Endodermal cell (in vitro differentiated cells): ENCODE measurements around the gene TMEM237. TPM values are rescaled to one million over a fixed set of nuclear protein-coding genes. Genes with fewer than 3 reads are reported as not detected.

Experiments used
- DNase-seq: peaks from one replicate; pipeline ENCODE4 v3.0.0-alpha.2; 2017
- H3K27ac ChIP-seq: 2 replicates; pipeline ENCODE4 v1.5.1; 2013; ENCODE audit warnings: mild to moderate bottlenecking, low read depth, low read length, moderate library complexity
- H3K27me3 ChIP-seq: 2 replicates; pipeline ENCODE4 v1.6.1; 2013; ENCODE audit warnings: mild to moderate bottlenecking, low read length, moderate library complexity; ENCODE audit not compliant: insufficient read depth, control insufficient read depth, poor library complexity, severe bottlenecking
- H3K36me3 ChIP-seq: 2 replicates; pipeline ENCODE4 v1.7.0; 2013; ENCODE audit warnings: mild to moderate bottlenecking, low read length, moderate library complexity; ENCODE audit not compliant: control insufficient read depth, insufficient read depth
- H3K4me1 ChIP-seq: one replicate; pipeline ENCODE4 v1.7.0; 2013; ENCODE audit warnings: low read length; ENCODE audit not compliant: control insufficient read depth, insufficient read depth
- H3K4me3 ChIP-seq: 2 replicates; pipeline ENCODE4 v1.5.1; 2013; ENCODE audit warnings: mild to moderate bottlenecking, low read length, moderate library complexity
- H3K9ac ChIP-seq: 2 replicates; pipeline ENCODE4 v1.6.1; 2013; ENCODE audit warnings: mild to moderate bottlenecking, low read length, moderate library complexity; ENCODE audit not compliant: poor library complexity, severe bottlenecking; ENCODE audit errors: extremely low read depth
- H3K9me3 ChIP-seq: 2 replicates; pipeline ENCODE4 v1.6.1; 2013; ENCODE audit warnings: mild to moderate bottlenecking, low read length, moderate library complexity; ENCODE audit not compliant: control insufficient read depth
- H3K27ac Mint-ChIP-seq: 2 replicates; pipeline ENCODE4 v1.8.0; 2020; ENCODE audit warnings: mixed read lengths
- H3K27me3 Mint-ChIP-seq: 2 replicates; pipeline ENCODE4 v1.8.0; 2021; ENCODE audit warnings: mild to moderate bottlenecking, mixed read lengths; ENCODE audit not compliant: insufficient read depth
- H3K36me3 Mint-ChIP-seq: 2 replicates; pipeline ENCODE4 v1.8.0; 2020; ENCODE audit warnings: low read depth, mixed read lengths
- H3K4me1 Mint-ChIP-seq: 2 replicates; pipeline ENCODE4 v1.8.0; 2020; ENCODE audit warnings: mixed read lengths
- H3K4me3 Mint-ChIP-seq: 2 replicates; pipeline ENCODE4 v1.8.0; 2020; ENCODE audit warnings: mild to moderate bottlenecking, moderate library complexity, mixed read lengths
- H3K9me3 Mint-ChIP-seq: 2 replicates; pipeline ENCODE4 v1.8.0; 2020; ENCODE audit warnings: mild to moderate bottlenecking, mixed read lengths
- CTCF ChIP-seq: fragments of 200-600 bp; sonication (generic); conservative IDR thresholded peaks from 2 replicates; pipeline ENCODE4 v1.5.0; 2021; ENCODE audit warnings: antibody characterized with exemption, mild to moderate bottlenecking
- WGBS, 2 experiments: methylation state at CpG; one replicate each; pipeline versions ENCODE4 v1.1.5 to v1.1.7; 2013; ENCODE audit warnings: missing lambda C conversion rate in 2 of 2, mixed read lengths in 1 of 2; ENCODE audit not compliant: insufficient coverage in 1 of 2, insufficient read length in 1 of 2; 5-methylcytosine and 5-hydroxymethylcytosine counted together
- total RNA-seq, 2 donors: library from RNA; stranded (reverse); fragmentation: NEBNext Ultra II Directional in 1 of 2; extraction: Animal tissue kit (Norgen Biotek cat#: 25700) in 1 of 2; gene quantifications; 2 replicates in 1 of 2; 3 replicates in 1 of 2; pipeline ENCODE4 v1.2.1, GENCODE V29; 2021

The TMEM237 gene
- total RNA-seq, 2 donors from 2014 or later: 40.3 to 49.3 TPM

GRCh38 chr2:201628545-201628944 lies 14.8 kb downstream of the TMEM237 start:
- DNase-seq: no peak
- Histone ChIP-seq H3K9me3 (no peaks in the 10 kb centered on the region), H3K4me1 (no peaks in the 10 kb centered on the region), H3K27me3 (no peaks in the 10 kb centered on the region), H3K27ac (no peak overlapping the region), H3K4me3 (no peak overlapping the region), H3K9ac (no peak overlapping the region), H3K36me3 (peaks cover 83% of the 10 kb centered on the region)
- H3K27ac Mint-ChIP-seq: no peak overlapping the region
- WGBS, 2 experiments: 89 to 95% methylated on average over 1 to 2 of the region's 2 CpGs
- H3K9me3 Mint-ChIP-seq: no peaks in the 10 kb centered on the region
- peaks cover 61% of the 10 kb centered on the region for H3K36me3 Mint-ChIP-seq
- no peaks in the 10 kb centered on the region for H3K27me3 Mint-ChIP-seq
- no peak for TF ChIP-seq CTCF
- H3K4me3 Mint-ChIP-seq: no peak overlapping the region
- no peaks in the 10 kb centered on the region for H3K4me1 Mint-ChIP-seq

GRCh38 chr2:201622306-201622970 lies 20.9 kb downstream of the TMEM237 start:
- Mint-ChIP-seq H3K27ac (no peak overlapping the region), H3K36me3 (peaks cover 27% of the 10 kb centered on the region), H3K9me3 (peaks cover 2% of the 10 kb centered on the region), H3K27me3 (no peaks in the 10 kb centered on the region), H3K4me3 (no peak overlapping the region), H3K4me1 (no peaks in the 10 kb centered on the region)
- H3K9ac ChIP-seq: no peak overlapping the region
- H3K4me1 ChIP-seq: no peaks in the 10 kb centered on the region
- no peak for DNase-seq
- H3K9me3 ChIP-seq: no peaks in the 10 kb centered on the region
- TF ChIP-seq CTCF: no peak
- WGBS, 2 experiments: 91 to 92% methylated on average over 4 to 5 of the region's 5 CpGs
- no peak overlapping the region for H3K4me3 ChIP-seq
- no peak overlapping the region for H3K27ac ChIP-seq
- peaks cover 34% of the 10 kb centered on the region for H3K36me3 ChIP-seq
- no peaks in the 10 kb centered on the region for H3K27me3 ChIP-seq

- no peak for TF ChIP-seq CTCF
- 88 to 93% methylated on average over 3 to 4 of the region's 4 CpGs for WGBS, 2 experiments
- H3K27me3 Mint-ChIP-seq: peaks cover 1% of the 10 kb centered on the region
Measured at GRCh38 chr2:201621293-201621999, 21.9 kb downstream of the TMEM237 start.

More at GRCh38 chr2:201621293-201621999, 21.9 kb downstream of the TMEM237 start:
- Histone ChIP-seq H3K4me3 (no peak overlapping the region), H3K4me1 (no peaks in the 10 kb centered on the region), H3K9me3 (no peaks in the 10 kb centered on the region), H3K27me3 (no peaks in the 10 kb centered on the region), H3K36me3 (peaks cover 25% of the 10 kb centered on the region), H3K9ac (no peak overlapping the region), H3K27ac (no peak overlapping the region)
- DNase-seq: no peak
- peaks cover 20% of the 10 kb centered on the region for H3K36me3 Mint-ChIP-seq
- peaks cover 2% of the 10 kb centered on the region for H3K9me3 Mint-ChIP-seq
- no peak overlapping the region for H3K27ac Mint-ChIP-seq
- H3K4me3 Mint-ChIP-seq: no peak overlapping the region
- H3K4me1 Mint-ChIP-seq: no peaks in the 10 kb centered on the region
